Activated T-helper 1 cell treated with Interleukin-2 at 50 U/mL for 16 hours (primary cell): ENCODE measurements around the gene ANO9.
"Not testable (repeated sequence)": the region's sequence is repeated elsewhere in the genome, so short reads cannot be mapped to it uniquely, and the experiment has no call there.

Experiments
- DNase-seq: peaks from one replicate; pipeline ENCODE4 v3.0.0-alpha.2; 2020; ENCODE audit warnings: low read depth

Gene ANO9

GRCh38 chr11:451738-452137 lies 9.9 kb upstream of the ANO9 start:
- DNase-seq = no peak

GRCh38 chr11:450809-451451 lies 9.1 kb upstream of the ANO9 start:
- peak; percentile 67 for DNase-seq

- DNase-seq = peak; percentile 89
These were observed 8.3 kb upstream of the ANO9 start, which contains the start of gene PTDSS2 for GRCh38 chr11:449889-450808. TSS of gene PTDSS2 (plus strand) at chr11:450279. CDS start at chr11:450456, 177 bp downstream.

GRCh38 chr11:447923-448731 lies 6.3 kb upstream of the ANO9 start:
- peak; percentile 89 for DNase-seq

- no peak for DNase-seq
These were observed 5.1 kb upstream of the ANO9 start for GRCh38 chr11:446891-447290.

- DNase-seq = no peak
These were observed 4.2 kb upstream of the ANO9 start for GRCh38 chr11:445765-446588.

GRCh38 chr11:444396-445144 lies 2.8 kb upstream of the ANO9 start:
- DNase-seq = no peak

- DNase-seq = no peak
These were observed 1.9 kb upstream of the ANO9 start for GRCh38 chr11:443542-444199.

GRCh38 chr11:442611-443081 lies 835 bp upstream of the ANO9 start:
- no peak for DNase-seq

GRCh38 chr11:441043-441417 lies 781 bp downstream of the ANO9 start:
- no peak for DNase-seq

GRCh38 chr11:440065-441042 lies 1.5 kb downstream of the ANO9 start:
- DNase-seq = no peak

GRCh38 chr11:439315-440064 lies 2.3 kb downstream of the ANO9 start:
- no peak for DNase-seq

- DNase-seq = no peak
These were observed 3.5 kb downstream of the ANO9 start for GRCh38 chr11:438101-438844.

- DNase-seq = no peak
These were observed 4.5 kb downstream of the ANO9 start for GRCh38 chr11:437228-437870.

GRCh38 chr11:434999-435740 lies 6.6 kb downstream of the ANO9 start:
- DNase-seq = not testable (repeated sequence)

- DNase-seq = no peak
These were observed 7.3 kb downstream of the ANO9 start for GRCh38 chr11:434496-434895.
